CD4-positive, alpha-beta T cell treated with Interleukin-17A for 1 hour (primary cell): ENCODE measurements around the gene NOTUM.
"Not testable (repeated sequence)": the region's sequence is repeated elsewhere in the genome, so short reads cannot be mapped to it uniquely, and the experiment has no call there.

Experiments
- DNase-seq: peaks from one replicate; pipeline ENCODE4 v3.0.0-alpha.2; 2020

The NOTUM gene

DNA sequence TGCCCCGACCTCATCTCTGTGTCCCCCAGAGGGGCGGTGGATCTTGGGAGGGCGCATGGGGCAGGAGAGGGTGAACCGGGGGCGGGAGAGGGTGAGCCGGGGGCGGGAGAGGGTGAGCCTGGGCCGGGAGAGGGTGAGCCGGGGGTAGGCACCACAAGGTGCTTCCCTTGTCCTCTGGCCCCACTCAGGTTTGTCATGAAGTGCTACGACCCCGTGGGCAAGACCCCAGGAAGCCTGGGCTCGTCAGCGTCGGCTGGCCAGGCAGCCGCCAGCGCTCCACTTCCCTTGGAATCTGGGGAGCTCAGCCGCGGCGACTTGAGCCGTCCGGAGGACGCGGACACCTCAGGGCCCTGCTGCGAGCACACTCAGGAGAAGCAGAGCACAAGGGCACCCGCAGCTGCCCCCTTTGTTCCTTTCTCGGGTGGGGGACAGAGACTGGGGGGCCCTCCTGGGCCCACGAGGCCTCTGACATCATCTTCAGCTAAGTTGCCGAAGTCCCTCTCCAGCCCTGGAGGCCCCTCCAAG, 35.3 kb upstream of the NOTUM start:
- no peak for DNase-seq

DNA sequence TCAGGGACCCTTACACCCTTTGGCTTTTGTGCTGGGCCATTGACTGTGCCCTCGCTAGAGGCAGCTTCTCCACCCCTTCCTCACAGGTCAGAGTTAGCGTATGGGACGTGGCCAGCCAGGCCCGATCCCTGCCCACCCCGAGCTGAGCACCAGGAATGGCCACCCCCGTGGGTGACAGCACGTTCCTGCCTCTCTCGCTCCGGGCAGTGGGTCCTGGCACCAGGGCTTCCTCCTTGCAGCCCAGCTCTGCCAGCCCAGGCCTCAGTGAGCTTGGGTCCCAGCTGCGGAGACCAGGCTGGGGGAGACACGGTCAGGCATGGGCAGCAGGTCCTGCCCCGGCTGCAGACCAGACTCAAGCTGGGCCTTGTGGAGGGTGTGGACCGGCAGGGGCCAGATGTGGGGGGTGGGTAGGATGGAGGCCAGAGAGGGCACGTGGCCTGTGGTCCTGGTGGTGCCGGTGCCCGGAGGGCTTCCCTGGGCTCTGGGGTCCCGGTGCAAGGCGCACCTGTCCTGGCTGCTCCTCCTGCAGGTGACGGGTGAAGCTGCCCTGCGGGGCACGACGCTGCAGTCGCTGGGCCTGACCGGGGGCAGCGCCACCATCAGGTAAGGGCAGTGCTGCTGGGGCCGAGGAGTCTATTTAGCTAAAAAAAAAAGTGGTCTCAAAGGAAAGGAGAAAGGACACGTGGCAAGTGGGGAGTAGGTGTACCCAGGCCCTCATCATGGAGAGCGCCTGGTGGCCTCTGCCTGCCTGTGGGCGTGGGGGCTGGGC, 34.7 kb upstream of the NOTUM start:
- no peak for DNase-seq

- DNase-seq: no peak
Observed at GRCh38 chr17:81994593-81995462, 33.8 kb upstream of the NOTUM start.

- DNase-seq: no peak
Observed at GRCh38 chr17:81993729-81994592, 33.0 kb upstream of the NOTUM start.

DNA sequence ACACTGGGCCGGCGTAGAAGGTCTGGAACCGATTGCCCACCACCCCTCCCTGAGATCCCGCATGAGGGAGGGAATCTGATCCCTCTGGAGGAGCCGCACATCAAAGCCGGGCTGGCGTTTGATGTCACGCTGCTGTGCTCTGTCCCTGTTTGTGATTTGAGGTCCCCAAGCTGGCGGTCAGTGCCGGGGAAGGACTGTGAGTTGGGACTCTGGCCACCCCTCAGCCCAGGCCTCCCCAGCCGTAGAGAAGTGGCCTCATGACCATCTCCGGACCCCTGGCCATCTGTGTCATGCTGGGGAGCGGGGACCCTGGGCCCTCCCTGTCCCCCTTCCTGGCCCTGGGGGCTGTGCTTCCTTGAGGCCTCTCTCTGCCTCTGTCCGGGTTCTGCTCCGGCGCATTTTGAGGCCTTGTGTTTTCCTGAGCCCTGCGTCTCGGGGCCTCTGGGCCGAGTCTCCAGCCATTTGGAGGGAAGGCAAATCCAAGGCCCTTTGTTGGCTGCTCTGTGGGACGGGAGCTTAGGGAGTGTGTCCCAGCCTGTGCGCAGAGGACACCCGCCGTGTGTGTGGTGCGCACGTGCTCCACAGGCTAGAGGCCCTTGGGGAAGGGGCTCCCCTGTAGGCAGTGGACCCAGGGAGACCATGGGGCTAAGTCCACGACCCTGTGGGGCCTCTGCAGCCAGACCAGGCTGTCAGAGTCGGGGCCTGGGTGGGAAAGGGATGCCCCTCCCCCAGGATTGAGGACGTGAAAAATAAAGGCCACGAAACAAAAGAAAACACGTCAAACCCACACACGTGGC, 31.5 kb upstream of the NOTUM start:
- no peak for DNase-seq

DNA sequence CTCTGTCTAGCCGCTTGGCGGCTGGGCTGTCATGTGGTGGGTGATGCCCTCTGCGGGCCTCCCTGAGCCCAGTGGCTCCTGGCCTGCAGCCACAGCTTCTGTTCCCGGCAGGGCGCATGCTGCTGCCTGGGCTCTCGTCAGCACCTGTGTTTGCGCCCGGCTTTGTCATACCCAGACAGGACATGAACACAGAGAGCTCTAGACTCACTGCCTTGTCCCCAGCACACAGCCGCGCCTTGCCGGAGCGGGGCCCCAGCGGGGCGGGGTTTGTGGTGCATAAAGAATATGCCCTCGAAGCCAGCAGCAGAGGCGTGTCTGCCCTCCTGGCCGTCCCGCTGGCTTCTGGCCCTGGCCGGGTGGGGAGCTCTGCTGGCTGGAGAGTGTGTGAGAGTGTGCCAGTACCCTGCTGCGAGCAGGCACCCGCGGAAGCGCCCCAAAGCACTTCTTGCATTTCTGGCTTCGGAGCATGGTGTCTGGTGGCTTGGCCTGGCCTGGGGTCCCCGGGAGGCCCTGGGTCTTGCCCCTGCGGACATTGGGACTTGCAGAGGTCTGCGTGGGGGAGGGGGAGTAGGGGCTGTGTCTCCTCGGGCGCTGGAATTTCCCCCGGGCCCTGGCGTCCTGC, 30.8 kb upstream of the NOTUM start:
- no peak for DNase-seq

DNA sequence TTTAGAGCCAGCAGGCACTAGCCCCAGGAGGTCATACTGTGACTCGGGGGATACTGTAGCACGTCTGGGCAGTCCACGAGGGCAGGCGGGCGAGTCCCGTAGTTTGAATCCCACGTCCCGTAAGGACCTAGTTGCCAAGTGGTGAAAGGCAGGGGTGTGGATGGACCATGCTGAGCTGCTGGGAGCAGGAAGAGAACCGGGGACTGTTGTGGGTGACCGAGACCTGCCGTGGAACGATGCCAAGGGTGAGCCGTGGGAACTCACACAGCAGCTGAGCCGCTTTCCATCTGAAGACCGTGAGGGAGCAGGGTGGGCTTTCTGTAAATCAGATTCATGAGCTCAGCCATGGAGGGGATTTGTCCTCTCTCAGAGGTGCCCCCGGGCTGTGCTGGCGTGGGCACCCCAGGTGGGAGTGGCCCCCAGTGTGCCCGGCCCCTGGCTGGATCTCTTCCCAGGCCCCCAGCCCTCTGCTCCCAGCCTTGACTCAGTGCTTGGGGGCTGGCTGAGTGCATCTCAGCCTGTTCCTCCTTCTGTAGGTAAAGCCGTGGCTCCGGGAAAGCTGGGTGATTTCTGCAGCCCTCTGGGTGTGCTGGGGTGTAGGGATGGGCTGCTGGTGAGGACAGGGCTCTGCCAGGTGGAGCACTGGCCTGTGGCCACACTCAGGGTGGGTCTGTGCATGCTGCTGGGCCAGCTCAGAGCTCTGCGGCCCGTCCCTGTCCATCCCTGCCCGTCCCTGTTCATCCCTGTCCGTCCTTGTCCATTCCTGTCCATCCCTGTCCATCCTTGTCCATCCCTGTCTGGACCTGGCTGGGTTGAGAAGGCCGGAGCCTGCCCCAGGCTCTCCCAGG, 30.1 kb upstream of the NOTUM start:
- DNase-seq: no peak

DNA sequence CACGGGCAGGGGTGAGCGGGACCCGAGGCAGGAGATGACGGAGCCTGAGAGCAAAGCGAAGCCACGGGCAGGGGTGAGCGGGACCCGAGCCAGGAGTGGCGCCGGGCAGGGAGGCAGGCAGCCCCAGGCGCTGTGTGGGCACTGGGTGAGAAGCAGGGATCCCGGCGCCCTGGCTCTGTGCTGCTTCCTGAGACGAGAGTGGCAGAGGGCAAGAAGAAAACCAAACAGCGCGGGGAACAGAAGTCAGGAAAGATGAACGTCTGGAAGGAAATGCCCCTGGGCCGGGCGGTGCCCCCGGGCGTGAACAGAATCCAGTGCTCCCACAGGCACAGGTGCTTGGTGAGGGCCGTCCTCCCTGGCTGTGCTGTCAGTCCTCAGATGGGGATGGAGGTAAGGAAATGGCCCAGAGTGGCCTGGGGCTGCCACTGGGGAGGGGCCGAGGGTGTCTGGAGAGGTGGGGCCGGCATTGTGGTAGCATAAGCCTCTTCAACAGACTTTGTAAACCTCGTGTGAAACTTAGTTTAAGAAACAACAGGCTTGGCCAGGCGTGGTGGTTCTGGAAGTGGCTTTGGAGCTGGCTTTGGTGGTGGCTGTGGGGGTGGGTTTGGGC, 26.3 kb upstream of the NOTUM start:
- DNase-seq: no peak

DNA sequence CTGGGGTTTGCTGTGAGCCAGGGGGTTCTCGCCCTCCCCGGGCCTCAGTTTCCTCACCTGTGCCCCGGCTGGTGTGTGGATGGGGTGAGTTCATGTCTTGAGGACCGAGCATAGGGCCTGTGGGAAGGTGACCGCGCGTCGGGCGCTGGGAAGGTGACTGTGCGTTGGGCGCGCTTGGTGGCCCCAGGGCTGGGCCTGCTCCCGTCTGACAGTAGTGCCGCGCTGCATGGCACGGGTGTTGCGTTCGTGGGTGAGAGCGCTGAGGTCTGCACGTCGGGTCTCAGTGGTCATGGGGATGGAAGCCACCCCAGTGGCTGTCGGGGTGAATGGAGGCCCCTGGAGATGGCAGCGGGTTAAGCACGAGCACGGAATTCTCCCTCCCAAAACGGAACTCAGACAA, 25.6 kb upstream of the NOTUM start:
- no peak for DNase-seq

DNA sequence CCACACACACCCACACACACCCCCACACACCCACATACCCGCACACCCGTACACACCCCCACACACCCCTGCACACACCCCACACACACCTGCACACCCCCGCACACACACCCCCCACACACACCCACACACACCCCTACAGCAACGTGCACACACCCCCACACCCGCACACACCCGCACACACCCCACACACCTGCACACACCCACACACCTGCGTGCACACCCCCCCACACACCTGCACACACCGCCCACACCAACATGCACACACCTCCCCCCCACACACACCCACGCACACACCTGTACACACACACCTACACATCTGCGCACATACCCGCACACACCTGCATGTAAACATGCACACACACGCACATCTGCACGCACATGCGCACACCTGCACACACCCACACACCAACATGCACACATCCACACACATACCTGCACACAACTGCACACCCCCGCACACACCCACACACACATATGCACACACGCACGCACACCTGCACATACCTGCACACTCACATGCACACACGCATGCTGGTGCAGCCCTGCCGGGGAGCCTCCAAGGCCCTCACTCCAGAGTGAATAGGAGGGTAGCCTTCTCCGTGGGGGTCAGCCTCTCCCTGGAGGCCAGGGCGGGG, 23.9 kb upstream of the NOTUM start:
- no peak for DNase-seq

DNA sequence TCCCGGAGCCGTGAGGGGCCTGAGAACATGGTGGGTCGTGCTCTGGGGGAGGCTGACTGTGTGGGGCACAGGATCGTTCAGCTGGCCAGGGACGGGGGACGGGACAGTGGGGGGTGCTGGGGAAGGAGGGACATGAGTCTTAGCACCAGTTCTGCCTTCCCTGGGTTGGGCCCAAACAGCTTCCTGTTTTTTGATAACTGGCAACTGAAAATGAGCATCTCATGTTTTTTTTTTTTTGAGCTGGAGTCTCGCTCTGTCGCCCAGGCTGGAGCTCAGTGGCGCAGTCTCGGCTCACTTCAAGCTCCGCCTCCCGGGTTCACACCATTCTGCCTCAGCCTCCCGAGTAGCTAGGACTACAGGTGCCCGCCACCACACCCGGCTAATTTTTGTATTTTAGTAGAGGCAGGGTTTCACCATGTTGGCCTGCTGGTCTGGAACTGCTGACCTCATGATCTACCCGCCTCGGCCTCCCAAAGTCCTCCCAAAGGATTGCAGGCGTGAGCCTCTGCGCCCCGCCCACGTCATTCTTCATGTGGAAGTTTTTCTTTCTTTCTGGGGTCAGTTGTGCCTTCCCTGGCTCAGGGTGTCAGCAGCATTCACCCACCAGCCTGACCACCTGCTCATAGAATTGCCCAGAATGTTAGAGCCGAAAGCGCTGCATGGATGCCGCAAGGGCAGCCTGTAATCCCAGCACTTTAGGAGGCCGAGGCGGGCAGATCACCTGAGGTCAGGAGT, 22.8 kb upstream of the NOTUM start:
- no peak for DNase-seq

DNA sequence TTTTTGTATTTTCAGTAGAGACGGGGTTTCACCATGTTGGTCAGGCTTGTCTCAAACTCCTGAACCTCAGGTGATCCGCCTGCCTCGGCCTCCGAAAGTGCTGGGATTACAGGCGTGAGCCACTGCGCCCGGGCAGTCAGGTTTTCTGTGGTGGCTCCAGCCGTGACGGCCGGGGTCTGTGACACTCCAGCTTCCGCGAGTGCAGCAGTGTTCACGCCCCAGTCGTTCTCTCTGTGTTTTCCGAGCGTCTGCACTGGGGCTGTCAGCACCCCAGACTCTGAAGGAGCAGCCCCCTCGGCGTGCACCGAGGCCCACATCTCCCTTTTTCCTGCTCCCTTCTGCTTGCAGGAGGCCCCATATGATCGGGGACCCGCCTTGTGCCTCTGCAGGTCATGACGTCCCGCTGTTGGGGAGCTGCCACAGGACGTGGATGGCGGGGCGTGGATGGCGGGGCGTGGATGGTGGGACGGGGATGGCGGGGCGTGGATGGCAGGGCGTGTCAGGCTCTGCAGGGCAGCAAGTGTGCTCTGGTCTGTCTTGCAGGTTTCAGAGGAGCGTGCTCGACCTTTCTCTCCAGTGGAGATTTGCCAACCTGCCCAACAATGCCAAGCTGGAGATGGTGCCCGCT, 22.1 kb upstream of the NOTUM start:
- no peak for DNase-seq

GRCh38 chr17:81981511-81981910, 20.5 kb upstream of the NOTUM start:
- not testable (repeated sequence) for DNase-seq

GRCh38 chr17:81980707-81981343, 19.8 kb upstream of the NOTUM start:
- peak; percentile 25 for DNase-seq

GRCh38 chr17:81980122-81980521, 19.1 kb upstream of the NOTUM start:
- DNase-seq: no peak

- DNase-seq: no peak
Observed at GRCh38 chr17:81978524-81979298, 17.7 kb upstream of the NOTUM start.

GRCh38 chr17:81977211-81977808, 16.3 kb upstream of the NOTUM start, which contains the start of gene ASPSCR1:
Gene ASPSCR1 (plus strand): TSS chr17:81977629. CDS start chr17:81977647, 18 bp downstream.
- peak; percentile 89 for DNase-seq
